ENCODE data around the gene LCN10.
A peak's percentile ranks its signal among the peaks of the same experiment; 100 is the strongest.
"Not testable (repeated sequence)": the region's sequence is repeated elsewhere in the genome, so short reads cannot be mapped to it uniquely, and the experiment has no call there.

Gene LCN10

DNA sequence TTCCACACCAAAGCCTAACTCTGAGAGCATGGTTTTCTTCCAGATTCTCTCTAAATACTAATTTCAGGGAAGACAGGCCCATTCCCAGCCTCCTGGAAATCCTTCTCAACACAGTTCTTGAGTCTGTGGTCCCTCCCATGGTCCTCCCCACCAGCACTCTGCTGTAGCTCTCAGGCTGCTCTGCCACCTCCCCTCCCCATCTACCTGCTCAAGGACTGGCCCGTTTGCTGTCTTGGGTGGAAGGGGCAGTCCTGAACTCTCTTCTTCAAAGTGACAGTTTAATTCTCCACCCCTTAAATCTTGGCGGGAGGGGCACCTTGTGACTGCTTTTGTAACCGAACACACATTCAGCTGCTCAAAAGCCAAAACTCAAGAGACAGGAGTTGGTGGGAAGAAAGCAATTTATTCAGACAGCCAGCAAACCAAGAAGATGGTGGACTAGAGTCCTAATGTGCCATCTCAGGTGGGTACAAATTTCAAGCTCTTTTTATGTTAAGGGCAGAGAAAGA, 29.2 kb upstream of the LCN10 start:
- no peak for DNase-seq

DNA sequence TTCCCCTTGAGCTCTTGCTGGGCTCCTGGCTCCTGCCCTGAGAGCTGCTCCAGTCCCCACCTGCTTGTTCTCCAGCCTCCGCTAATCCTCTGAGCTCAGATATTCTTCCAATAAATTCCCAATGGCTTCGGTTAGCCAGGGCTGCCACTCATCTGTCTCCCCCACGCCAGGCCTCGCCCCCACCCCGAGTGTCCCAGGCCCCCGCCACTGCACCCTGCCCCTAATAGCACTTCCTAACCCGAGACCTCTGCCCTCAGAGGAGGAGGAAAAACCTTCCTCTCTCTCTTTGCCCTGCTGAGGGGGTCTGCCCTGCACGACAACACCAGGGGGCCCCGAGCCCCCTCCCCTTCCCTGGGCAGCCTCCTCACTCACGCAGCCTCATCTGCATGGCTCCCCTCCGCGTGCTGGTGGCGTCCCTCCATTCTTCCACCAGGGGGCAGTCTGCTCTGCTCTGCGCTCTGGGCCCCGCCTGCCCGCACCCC, 27.0 kb upstream of the LCN10 start:
- DNase-seq: no peak

DNA sequence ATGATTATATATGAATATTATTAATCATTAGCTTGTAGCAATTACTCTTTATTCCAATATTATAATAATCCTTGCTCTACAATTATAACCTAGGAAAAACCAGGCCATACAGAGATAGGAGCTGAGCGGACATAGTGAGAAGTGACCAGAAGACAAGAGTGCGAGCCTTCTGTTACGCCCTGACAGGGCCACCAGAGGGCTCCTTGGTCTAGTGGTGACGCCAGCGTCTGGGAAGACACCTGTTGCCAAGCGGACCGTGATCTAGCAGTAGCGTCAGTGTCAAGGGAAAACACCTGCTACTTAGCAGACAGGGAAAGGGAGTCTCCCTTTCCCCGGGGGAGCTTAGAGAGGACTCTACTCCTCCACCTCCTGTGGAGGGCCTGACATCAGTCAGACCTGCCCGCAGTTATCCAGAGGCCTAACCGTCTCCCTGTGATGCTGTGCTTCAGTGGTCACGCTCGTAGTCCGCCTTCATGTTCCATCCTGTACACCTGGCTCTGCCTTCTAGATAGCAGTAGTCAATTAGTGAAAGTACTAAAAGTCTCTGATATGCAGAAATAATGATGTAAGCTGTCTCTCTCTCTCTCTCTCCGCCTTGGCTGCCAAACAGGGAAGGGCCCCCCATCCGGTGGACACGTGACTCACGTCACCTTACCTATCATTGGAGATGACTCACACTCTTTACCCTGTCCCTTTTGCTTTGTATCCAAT, 23.8 kb upstream of the LCN10 start:
- DNase-seq: peak; percentile 93

DNA sequence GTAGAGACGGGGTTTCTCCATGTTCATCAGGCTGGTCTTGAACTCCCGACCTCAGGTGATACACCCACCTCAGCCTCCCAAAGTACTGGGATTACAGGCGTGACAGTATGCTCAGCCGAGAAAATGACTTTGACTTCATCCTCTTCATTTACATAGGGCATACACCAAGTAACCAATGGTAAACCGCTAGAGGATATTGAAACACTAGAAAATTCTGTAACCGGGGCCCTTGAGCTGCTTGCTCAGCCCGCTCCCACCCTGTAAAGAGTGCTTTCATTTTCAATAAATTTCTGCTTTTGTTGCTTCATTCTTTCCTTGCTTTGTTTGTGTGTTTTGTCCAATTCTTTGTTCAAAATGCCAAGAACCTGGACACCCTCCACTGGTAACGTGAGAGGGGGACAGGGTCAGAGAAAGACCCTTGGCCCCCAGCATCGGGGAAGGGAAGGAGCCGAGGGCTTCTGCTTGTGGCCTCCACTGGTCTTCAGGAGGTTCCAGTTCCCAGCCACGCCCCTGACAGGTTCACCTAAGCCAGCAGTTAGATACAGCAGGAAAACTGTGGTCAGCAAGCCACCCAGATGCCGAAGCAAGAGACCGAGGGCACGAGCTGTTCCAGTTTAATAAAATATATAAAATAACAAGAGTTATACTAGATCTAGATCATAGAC, 23.1 kb upstream of the LCN10 start:
- DNase-seq: peak; percentile 39

DNA sequence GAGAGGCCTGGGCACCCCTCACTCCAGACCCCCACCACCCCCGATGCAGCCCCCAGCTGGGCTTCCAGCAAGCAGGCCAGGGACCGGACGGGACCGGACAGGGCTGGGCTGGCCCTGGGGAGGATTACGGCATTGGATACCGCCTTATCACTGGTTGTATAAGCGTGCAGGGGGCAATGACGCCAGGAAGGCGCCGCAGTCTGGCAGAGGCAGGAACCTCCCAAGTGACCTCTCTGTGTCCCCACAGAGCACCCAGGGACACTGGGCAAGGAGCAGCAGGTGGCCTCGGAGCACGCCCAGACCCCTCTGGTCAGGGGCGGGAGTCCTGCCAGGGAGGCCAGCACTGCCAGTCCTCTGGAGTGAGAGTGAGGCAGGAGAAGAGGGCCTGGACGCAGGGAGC, 22.3 kb upstream of the LCN10 start:
- no peak for DNase-seq

DNA sequence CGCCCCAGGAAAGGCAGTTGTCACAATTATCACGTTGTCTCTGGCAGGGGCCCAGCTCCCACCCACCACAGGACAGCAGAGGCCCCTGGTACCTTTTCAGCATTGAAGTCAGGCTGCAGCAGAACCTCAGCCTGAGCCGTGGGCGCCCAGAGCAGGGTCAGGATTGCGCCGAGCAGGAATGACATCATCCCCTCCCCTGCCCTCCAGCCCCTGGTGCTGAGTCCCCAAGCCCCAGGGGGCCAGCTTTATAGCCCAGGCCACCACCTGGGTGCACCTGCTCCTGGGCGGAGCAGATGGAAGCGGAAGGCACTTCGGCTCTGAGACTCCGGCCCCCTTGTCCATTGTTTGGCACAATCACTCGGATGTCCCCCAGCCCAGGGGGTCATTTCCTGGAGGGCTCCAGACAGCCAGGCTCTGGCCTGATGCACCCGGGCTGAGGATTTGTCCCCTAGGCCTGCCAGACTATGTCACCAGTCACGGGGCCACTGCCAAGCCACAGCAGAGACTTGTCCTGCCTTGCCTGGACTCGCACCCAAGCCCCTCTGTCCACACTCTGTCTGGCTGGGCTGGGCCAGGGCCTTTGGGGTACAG, 21.7 kb upstream of the LCN10 start, which contains the start of gene LCN15:
TSS of gene LCN15 (minus strand) at position 218 of the 591 bp plus-strand sequence. CDS start at position 188, 30 bp downstream.
- DNase-seq: no peak

DNA sequence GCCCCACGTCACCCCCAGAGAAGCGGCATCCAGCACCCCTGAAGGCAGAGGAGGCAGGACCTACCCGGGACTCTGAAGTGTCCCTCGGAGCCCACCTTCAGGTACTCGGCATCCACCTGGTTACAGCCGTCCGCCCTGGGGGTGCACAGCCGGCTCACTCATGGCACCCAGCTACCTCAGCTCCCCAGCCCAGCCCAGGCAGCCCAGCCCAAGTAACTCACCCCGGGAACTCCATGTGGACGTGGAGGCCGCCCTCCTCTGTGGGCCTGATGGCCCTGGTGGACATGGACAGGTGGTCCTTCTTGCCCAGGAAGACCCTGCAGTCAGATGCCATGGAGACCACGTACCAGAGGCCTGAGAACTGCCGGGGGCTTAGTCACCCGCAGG, 20.9 kb upstream of the LCN10 start:
- DNase-seq: no peak

DNA sequence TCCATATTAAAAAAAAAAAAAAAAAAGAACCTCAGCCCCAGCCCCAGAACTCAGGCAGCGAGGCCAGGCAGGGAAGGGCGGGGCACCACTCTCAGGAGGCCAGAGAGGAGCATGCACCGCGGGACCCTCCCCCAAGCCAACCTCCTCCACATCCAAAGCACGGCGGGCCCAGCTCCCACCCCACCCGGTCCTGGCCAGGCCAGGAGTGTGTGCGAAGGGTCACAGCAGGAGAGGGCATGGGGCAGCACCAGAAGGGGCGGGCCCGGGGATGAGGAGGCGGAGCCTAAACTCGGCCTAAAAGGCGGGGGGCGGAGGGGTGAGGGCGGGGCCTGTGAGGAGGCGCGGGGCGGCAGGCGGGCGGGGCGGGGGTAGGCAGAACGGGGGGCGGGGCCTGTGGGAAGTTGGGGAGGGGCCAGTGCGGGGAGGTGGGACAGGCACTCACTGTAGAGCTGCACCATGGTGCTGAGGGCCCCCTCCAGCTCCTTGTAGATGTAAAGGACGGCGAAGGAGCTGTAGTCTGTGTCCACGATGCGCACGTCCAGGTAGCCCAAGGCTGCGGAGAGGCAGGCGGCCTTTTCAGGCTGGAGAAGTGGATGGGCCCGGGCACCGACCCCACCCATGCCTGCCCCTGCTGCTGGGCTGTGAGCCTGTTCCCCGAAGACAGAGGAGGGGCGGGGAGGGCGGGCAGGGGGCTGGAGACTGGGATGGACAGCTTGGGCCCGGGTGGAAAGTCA, 20.3 kb upstream of the LCN10 start:
- DNase-seq: peak; percentile 87

DNA sequence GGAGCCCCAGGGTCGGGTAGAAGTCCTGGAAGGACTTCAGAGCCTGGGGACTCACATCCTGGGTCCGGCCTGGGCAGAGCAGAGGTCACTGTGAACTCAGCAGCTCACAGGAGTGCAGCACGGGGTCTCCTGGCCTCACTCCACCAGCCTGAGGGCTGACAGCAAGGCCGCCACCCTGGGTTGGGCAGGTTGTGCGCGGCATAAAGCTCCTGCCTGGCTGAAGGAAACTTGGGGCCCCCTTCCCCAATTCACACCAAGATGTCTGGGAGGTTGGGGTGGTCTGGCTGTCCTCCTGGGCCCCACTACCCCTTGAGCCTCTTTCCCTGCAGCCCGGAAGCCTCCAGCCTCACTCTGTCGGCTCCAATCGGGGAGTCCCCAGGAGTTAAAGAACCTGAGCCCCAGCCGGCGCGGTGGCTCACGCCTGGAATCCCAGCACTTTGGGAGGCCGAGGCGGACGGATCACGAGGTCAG, 19.5 kb upstream of the LCN10 start:
- no peak for DNase-seq

DNA sequence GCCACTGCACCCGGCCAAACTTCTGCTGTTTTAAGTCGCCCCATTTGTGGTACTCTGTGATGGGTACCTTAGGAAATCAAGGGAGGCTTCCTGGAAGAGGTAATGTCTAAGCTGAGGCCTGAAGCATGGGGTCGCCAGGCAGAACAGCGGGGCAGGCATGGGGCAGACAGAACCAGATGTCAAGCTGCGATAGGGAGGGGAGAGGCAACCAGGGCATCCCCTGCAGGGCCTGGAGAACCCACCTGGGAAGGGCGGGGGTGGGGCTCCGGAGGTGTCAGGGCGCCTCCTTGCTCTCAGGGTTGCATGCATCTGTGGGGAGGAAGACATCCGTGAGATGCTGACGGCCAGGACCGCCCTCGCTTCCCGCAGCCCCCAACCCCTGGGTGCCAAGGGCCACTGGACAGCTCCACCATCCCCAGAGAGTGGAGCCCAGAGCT, 18.8 kb upstream of the LCN10 start:
- DNase-seq: no peak

DNA sequence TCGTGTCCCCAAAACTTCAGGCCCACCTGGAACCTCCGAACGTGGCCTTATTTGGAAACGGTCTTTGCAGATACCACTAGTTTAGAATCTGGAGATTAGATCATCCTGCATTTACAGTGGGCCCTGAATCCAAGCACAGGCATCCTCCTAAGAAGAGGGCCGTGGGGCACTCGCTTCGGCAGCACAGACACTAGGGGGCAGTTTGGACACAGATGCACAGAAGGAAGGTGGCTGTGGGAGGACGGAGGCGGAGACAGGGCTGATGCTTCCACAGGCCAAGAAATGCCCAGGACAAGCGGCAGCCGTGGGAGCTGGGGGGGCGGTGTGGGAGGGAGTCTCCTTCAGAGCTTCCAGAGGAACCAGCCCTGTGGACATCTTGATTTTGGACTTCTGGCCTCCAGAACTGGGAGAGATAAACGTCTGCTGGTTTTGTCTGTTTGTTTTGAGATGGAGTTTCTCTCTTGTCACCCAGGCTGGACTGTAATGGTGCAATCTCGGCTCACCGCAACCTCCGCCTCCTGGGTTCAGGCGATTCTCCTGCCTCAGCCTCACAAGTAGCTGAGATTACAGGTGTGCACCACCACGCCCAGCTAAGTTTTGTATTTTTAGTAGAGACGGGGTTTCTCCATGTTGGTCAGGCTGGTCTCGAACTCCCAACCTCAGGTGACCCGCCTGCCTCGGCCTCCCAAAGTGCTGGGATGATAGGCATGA, 18.2 kb upstream of the LCN10 start:
- peak; percentile 87 for DNase-seq

DNA sequence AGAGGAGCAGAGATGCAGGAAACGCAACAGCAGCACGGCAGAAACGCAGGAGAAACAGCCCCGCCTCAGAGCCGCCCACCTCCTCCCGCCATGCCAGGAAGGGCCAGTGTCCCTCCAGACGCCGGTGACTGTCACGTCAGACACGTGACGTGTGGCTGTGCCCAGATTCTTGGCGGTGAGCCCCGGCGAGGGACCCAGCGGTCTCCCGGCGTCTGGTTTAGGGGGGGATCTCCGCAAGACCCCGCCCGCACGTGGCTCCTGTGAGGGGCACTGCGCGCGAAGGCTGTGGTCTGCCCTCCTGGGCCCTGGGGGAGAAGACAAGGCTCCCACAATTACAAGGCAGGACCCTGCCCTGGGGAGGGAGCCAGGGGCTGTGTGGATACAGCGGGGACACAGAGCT, 17.7 kb upstream of the LCN10 start:
- DNase-seq: no peak

DNA sequence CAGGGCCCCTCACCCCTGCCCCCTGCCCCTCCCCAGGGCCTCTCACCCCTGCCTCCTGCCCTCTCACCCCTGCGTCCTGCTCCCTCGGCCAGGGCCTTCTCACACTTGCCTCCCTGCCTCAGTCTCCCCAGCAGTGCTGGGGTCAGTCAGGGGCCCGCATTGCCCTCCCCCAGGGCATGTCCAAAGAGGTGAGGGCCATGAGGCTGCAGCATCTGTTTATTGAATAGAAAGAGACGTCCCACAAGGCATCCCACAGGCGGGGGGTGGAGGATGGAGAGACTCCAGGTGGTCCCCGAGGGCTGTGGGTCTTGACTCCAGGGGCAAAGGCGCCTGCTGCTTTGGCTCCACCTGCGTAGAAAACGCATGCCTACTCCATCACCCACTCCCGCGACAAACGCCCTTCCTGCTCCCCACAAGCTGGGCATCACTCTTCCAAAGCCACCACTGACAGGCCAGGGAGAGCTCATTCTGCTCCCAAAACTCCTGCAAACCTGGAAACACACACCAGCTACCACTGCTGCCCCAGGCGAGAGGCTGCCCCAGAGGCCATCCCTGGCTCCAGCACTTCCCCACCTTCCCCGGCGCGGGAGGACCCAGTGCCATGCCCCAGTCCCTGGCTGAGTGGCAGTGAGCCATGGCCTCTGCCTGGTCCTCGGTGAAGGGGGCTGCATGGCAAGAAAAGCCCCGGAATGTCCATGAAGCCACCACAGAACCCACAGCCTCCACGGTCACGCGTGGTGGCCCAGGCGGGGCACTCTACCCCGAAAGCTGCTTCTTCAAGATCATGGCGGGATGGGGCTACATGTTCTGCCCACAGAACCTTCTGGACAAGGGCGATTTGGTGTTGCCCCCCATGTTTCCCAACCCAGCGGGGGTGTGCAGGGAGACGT, 16.9 kb upstream of the LCN10 start:
- DNase-seq: no peak

DNA sequence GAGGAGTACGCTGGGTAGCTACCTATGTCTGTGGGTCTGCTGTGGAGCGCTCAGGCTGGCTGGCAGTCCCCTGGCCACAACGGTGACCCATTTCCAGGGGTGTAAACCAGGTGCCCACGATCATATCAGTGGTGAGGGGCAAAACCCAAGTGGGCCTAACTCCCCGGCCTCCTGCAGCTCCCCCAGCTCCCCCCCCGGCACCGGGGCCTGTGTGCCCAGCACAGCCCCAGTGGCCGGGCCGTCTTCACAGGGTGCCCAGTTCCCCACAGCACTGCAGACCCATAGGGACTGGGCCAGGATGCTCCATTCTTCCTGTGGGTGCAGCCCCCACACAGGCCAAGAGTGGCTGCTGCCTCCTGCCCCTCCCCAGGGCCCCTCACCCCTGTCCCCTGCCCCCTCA, 16.3 kb upstream of the LCN10 start:
- DNase-seq: no peak

DNA sequence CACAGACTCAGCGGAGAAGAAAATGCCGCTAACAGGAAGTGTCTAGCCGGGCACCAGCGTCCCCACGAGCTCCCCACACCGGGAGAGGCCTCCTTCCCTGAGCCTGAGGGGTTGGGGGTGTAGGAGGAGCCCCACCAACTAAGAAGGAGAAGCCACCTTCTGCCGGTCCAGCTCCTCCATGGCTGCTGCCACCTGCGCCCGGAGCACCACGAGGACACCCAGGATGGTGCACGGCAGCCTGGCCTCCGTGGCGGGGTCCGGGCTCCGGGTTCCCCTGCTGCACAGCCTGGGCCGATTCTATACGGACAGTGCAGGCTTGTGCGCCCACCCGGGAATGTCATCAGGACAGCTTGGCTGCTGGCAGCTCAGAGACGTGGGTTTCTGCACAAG, 15.0 kb upstream of the LCN10 start:
- no peak for DNase-seq

DNA sequence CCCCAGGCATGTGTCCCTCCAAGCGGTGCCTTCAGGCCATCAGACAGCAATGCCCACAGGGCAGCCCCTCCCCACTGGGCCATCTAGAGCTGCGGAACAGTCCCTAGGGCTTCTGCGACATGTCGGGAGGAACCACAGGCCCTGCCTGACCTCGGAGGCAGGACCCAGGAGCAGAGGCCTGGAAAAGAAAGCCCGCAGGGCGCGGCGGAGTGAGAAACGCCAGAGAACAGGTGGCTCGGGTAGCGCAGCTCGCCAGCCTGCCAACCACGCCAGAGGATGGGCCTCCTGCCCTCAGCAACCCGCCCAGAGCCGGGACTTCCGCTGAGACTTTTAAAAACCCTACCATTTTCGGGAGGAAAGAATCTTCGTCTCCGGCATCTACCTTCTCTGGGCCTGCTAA, 14.6 kb upstream of the LCN10 start:
- DNase-seq: no peak

DNA sequence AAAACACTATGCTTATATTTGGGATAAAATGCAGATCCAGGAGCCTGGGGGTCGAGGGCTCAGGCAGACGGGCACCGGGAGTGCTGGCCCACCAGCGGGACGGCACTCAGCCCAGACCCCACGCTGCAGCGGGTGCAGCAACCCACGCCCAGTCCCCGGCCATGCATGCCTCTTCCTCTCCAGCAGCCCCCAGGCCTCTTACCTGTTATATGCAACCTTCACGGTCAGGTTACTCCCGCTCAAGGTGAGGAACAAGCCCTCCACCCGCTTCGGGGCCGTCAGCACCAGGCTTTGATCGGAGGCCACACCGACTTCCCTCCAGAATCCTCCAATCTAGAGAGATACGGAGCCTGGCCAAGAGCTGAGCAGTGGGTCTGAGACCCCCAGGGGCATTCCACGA, 14.1 kb upstream of the LCN10 start:
- DNase-seq: no peak

DNA sequence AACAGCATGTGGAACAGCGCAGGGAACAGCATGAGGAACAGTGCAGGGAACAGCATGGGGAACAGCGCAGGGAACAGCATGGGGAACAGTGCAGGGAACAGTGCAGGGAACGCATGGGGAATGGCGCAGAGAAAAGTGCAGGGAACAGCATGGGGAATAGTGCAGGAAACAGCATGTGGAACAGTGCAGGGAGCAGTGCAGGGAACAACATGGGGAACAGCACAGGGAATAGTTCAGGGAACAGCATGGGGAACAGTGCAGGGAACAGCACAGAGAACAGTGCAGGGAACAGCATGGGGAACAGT, 13.3 kb upstream of the LCN10 start:
- DNase-seq: no peak

DNA sequence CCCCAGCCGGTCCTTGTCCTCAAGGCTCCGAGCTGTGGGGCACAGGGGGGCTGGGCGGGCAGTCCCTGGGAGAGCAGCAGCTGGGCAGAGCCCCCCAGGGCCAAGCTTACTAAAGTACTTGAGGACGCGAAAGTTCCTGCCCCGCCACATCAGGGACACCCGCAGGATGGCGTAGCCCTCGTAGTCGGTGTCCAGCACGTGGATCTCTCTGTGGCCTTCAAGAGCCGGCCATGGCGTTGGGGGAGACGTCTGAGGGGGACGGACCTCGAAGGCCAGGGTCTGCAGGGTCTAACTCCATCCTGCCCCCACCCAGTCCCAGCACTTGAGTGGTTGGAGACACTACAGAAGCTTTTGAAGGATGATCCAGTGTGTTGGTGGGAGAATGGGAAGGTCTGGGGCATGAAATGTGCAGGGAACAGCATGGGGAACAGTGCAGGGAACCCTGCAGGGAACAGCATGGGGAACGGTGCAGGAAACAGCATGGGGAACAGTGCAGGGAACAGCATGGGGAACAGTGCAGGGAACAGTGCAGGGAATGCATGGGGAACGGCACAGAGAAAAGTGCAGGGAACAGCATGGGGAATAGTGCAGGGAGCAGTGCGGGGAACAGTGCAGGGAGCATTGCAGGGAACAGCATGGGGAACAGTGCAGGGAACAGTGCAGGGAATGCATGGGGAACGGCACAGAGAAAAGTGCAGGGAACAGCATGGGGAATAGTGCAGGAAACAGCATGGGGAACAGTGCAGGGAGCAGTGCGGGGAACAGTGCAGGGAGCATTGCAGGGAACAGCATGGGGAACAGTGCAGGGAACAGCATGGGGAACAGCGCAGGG, 12.8 kb upstream of the LCN10 start:
- not testable (repeated sequence) for DNase-seq

DNA sequence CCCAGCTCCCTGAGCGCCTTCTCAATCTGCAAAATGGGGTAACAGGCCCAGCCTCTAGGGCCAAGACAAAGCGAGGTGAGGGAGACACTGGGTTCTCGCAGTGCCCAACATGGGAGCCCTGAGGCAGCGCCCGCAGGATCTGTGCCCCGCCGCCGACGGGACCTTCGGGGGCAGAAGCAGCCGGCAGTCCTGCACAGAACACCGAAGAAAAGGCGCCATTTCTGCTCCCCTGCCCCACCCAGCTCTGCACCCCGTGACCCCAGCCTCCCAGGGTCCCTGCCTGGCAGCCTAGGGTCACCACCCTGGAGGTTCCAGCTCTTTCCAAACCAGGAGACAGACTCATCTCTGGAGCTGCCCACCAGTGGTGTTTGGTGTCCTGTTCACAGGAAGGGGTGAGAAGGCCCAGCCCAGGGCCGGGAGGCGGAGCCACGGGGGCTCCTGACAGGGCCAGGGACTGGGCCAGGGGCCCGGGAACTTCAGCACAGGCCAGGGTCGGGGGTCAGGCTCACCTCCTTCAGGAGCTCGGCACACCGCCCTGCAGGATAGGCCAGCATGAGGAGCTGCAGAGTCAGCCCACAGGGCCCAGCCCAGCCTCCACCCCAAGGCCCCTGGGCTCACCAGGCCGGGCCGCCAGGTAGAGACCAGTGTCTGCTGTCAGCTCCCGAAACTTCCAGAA, 12.0 kb upstream of the LCN10 start:
- peak; percentile 58 for DNase-seq
